ENCODE measurements around the gene BID. TPM values are rescaled to one million over a fixed set of nuclear protein-coding genes. Genes with fewer than 3 reads are reported as not detected.

Gene BID
- total RNA-seq, 1 donor from 2014 or later = 35.1 TPM

DNA sequence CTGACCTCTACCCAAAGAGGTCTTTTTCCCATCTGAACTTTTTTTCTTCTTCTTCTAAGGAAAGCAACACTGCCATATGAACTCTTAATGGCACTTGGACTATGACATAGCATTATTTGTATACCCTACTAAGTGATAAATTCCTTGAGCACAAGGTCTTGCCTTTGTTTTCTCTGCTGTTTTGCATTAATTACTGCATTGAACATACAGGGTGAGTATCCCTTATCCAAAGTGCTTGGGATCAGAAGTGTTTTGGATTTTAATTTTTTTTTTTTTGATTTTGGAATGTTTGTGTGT lies 48.8 kb downstream of the BID start:
- Histone ChIP-seq H3K79me2 (ENCODE audit: insufficient read depth, low read length) (peaks cover 23% of the 10 kb centered on the region), H3K4me3 (ENCODE audit: insufficient read depth, low read depth, low read length) (no peak overlapping the region), H3K27me3 (ENCODE audit: insufficient read depth, low read length) (no peaks in the 10 kb centered on the region), H3K9ac (ENCODE audit: low read length) (no peak overlapping the region), H2AFZ (ENCODE audit: low read depth, low read length) (no peak overlapping the region), H3K27ac (ENCODE audit: low read depth, low read length) (no peak overlapping the region), H4K20me1 (ENCODE audit: insufficient read depth, low read length) (peaks cover 38% of the 10 kb centered on the region), H3K4me2 (ENCODE audit: low read length) (no peak overlapping the region), H3K9me3 (ENCODE audit: insufficient read depth, low read depth, low read length) (no peaks in the 10 kb centered on the region), H3K4me1 (ENCODE audit: insufficient read depth, low read length) (peaks cover 19% of the 10 kb centered on the region), H3K36me3 (ENCODE audit: insufficient read depth, low read length) (peaks cover 26% of the 10 kb centered on the region)
- no peak overlapping the region for H3K4me3 Mint-ChIP-seq (ENCODE audit: unreplicated experiment)
- H3K4me1 Mint-ChIP-seq (ENCODE audit: low read depth, unreplicated experiment) = peaks cover 21% of the 10 kb centered on the region
- FAIRE-seq (no peak), DNase-seq (ENCODE audit: low read depth) (no peak)
- no peaks in the 10 kb centered on the region for H3K9me3 Mint-ChIP-seq (ENCODE audit: unreplicated experiment)
- peaks cover 24% of the 10 kb centered on the region for H3K36me3 Mint-ChIP-seq (ENCODE audit: low read depth, unreplicated experiment)
- H3K27me3 Mint-ChIP-seq (ENCODE audit: low read depth, unreplicated experiment) = no peaks in the 10 kb centered on the region
- no peak for TF ChIP-seq EZH2 (IDR thresholded peaks at IDR 0.05; ENCODE audit: insufficient read depth, low read length)
- no peak for TF ChIP-seq CTCF (IDR thresholded peaks at IDR 0.05; ENCODE audit: insufficient read depth, low read depth, low read length)
- peak overlapping the region; percentile 28 for H3K27ac Mint-ChIP-seq (ENCODE audit: unreplicated experiment)

DNA sequence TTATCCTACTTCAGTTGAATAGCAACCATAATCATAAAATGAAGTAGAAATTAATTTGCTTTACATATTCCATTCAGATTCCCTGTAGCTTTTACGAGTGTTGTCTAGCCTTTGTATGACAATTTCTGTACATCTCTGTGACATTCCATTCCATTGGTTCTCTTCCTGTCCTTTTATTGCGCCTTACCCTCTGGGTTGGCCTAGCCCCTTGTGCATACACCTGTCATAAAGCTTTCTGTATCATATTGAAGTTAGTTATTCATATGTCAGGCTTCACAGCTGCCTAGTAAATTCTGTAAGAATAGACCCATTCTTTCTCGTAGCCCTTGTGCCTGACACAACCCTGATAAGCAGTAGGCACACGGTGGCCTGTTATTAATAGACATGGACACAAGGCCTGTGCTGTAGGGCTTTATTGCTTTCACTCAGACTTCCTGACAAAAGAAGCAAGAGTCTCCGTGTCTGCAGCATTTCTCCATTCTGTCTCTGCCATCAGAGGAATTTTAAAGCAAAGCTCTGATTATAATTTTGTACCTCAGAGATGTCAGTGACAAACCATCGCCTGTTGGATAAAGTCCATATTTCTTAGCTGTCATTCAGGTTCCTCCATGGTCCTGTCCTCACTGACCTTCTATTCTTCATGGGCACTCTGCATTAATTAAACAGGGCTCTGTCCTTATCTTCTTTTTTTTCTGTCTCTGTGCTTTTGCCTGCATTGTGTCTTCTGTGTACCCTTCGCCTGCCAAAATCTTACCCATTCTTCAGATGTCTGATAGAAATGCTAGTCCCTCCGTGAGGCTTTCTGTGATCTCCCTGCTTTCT lies 49.4 kb downstream of the BID start:
- no peaks in the 10 kb centered on the region for H3K27me3 ChIP-seq (ENCODE audit: insufficient read depth, low read length)
- H3K27ac Mint-ChIP-seq (ENCODE audit: unreplicated experiment) = peak overlapping the region; percentile 28
- peaks cover 22% of the 10 kb centered on the region for H3K36me3 Mint-ChIP-seq (ENCODE audit: low read depth, unreplicated experiment)
- no peaks in the 10 kb centered on the region for H3K9me3 ChIP-seq (ENCODE audit: insufficient read depth, low read depth, low read length)
- no peaks in the 10 kb centered on the region for H3K9me3 Mint-ChIP-seq (ENCODE audit: unreplicated experiment)
- no peak for FAIRE-seq
- peaks cover 35% of the 10 kb centered on the region for H4K20me1 ChIP-seq (ENCODE audit: insufficient read depth, low read length)
- H3K79me2 ChIP-seq (ENCODE audit: insufficient read depth, low read length) = peaks cover 24% of the 10 kb centered on the region
- no peak overlapping the region for H3K9ac ChIP-seq (ENCODE audit: low read length)
- H2AFZ ChIP-seq (ENCODE audit: low read depth, low read length) = no peak overlapping the region
- no peak overlapping the region for H3K27ac ChIP-seq (ENCODE audit: low read depth, low read length)
- DNase-seq (ENCODE audit: low read depth) = no peak
- H3K4me1 ChIP-seq (ENCODE audit: insufficient read depth, low read length) = peaks cover 19% of the 10 kb centered on the region
- TF ChIP-seq EZH2 (IDR thresholded peaks at IDR 0.05; ENCODE audit: insufficient read depth, low read length) (no peak), CTCF (IDR thresholded peaks at IDR 0.05; ENCODE audit: insufficient read depth, low read depth, low read length) (no peak)
- peaks cover 22% of the 10 kb centered on the region for H3K36me3 ChIP-seq (ENCODE audit: insufficient read depth, low read length)
- H3K4me2 ChIP-seq (ENCODE audit: low read length) = no peak overlapping the region
- H3K4me3 Mint-ChIP-seq (ENCODE audit: unreplicated experiment) = no peak overlapping the region
- H3K4me3 ChIP-seq (ENCODE audit: insufficient read depth, low read depth, low read length) = no peak overlapping the region
- H3K4me1 Mint-ChIP-seq (ENCODE audit: low read depth, unreplicated experiment) = peaks cover 21% of the 10 kb centered on the region
- no peaks in the 10 kb centered on the region for H3K27me3 Mint-ChIP-seq (ENCODE audit: low read depth, unreplicated experiment)

GRCh38 chr22:17724241-17724640 lies 50.0 kb downstream of the BID start:
- no peaks in the 10 kb centered on the region for H3K27me3 Mint-ChIP-seq (ENCODE audit: low read depth, unreplicated experiment)

More at GRCh38 chr22:17724241-17724640, 50.0 kb downstream of the BID start:
- Histone ChIP-seq H3K79me2 (ENCODE audit: insufficient read depth, low read length) (peaks cover 27% of the 10 kb centered on the region), H3K36me3 (ENCODE audit: insufficient read depth, low read length) (peaks cover 16% of the 10 kb centered on the region), H3K4me1 (ENCODE audit: insufficient read depth, low read length) (peaks cover 19% of the 10 kb centered on the region), H2AFZ (ENCODE audit: low read depth, low read length) (no peak overlapping the region), H4K20me1 (ENCODE audit: insufficient read depth, low read length) (peaks cover 35% of the 10 kb centered on the region), H3K27ac (ENCODE audit: low read depth, low read length) (no peak overlapping the region), H3K4me3 (ENCODE audit: insufficient read depth, low read depth, low read length) (no peak overlapping the region), H3K4me2 (ENCODE audit: low read length) (no peak overlapping the region), H3K27me3 (ENCODE audit: insufficient read depth, low read length) (no peaks in the 10 kb centered on the region), H3K9me3 (ENCODE audit: insufficient read depth, low read depth, low read length) (no peaks in the 10 kb centered on the region), H3K9ac (ENCODE audit: low read length) (no peak overlapping the region)
- FAIRE-seq = no peak
- Mint-ChIP-seq H3K36me3 (ENCODE audit: low read depth, unreplicated experiment) (peaks cover 20% of the 10 kb centered on the region), H3K4me3 (ENCODE audit: unreplicated experiment) (no peak overlapping the region), H3K9me3 (ENCODE audit: unreplicated experiment) (no peaks in the 10 kb centered on the region), H3K27ac (ENCODE audit: unreplicated experiment) (no peak overlapping the region), H3K4me1 (ENCODE audit: low read depth, unreplicated experiment) (peaks cover 21% of the 10 kb centered on the region)
- TF ChIP-seq CTCF (IDR thresholded peaks at IDR 0.05; ENCODE audit: insufficient read depth, low read depth, low read length) (no peak), EZH2 (IDR thresholded peaks at IDR 0.05; ENCODE audit: insufficient read depth, low read length) (no peak)
- no peak for DNase-seq (ENCODE audit: low read depth)
